CD4-positive, alpha-beta T cell treated with Interleukin-6 at 100 ng/mL for 8 hours (primary cell): ENCODE results near the gene ZFP36.
"Not testable (repeated sequence)": the region's sequence is repeated elsewhere in the genome, so short reads cannot be mapped to it uniquely, and the experiment has no call there.

Experiments
- DNase-seq: peaks from one replicate; pipeline ENCODE4 v3.0.0-alpha.2; 2020; ENCODE audit warnings: mixed read lengths, low spot score

Gene ZFP36

GRCh38 chr19:39406656-39407409, at the start of gene ZFP36:
ZFP36 (plus strand) TSS chr19:39406847; CDS start chr19:39406905, 58 bp downstream.
- peak; percentile 91 for DNase-seq

- no peak for DNase-seq
Measured at GRCh38 chr19:39359026-39359425, 47.6 kb upstream of the ZFP36 start.

- no peak for DNase-seq
Measured at GRCh38 chr19:39360599-39360998, 46.0 kb upstream of the ZFP36 start.

- no peak for DNase-seq
Measured at GRCh38 chr19:39362682-39363657, 43.7 kb upstream of the ZFP36 start.

GRCh38 chr19:39363901-39364457, 42.7 kb upstream of the ZFP36 start:
- no peak for DNase-seq

- no peak for DNase-seq
Measured at GRCh38 chr19:39365531-39365930, 41.1 kb upstream of the ZFP36 start.

- DNase-seq: no peak
Measured at GRCh38 chr19:39369200-39369599, 37.4 kb upstream of the ZFP36 start.

GRCh38 chr19:39370735-39371134, 35.9 kb upstream of the ZFP36 start:
- no peak for DNase-seq

- DNase-seq: no peak
Measured at GRCh38 chr19:39372047-39372802, 34.4 kb upstream of the ZFP36 start.

GRCh38 chr19:39372941-39373340, 33.7 kb upstream of the ZFP36 start:
- no peak for DNase-seq

- DNase-seq: no peak
Measured at GRCh38 chr19:39375929-39376328, 30.7 kb upstream of the ZFP36 start.

GRCh38 chr19:39377373-39378362, 29.0 kb upstream of the ZFP36 start:
- DNase-seq: no peak

GRCh38 chr19:39379366-39379765, 27.3 kb upstream of the ZFP36 start:
- DNase-seq: not testable (repeated sequence)

- no peak for DNase-seq
Measured at GRCh38 chr19:39379865-39380396, 26.7 kb upstream of the ZFP36 start.

GRCh38 chr19:39380521-39381502, 25.8 kb upstream of the ZFP36 start:
- DNase-seq: no peak

- DNase-seq: no peak
Measured at GRCh38 chr19:39381910-39382611, 24.6 kb upstream of the ZFP36 start.

- DNase-seq: no peak
Measured at GRCh38 chr19:39382991-39383828, 23.4 kb upstream of the ZFP36 start.
